Measurements from ENCODE around the gene ARMC2. TPM values are rescaled to one million over a fixed set of nuclear protein-coding genes. Genes with fewer than 3 reads are reported as not detected.
"Not testable (repeated sequence)": the region's sequence is repeated elsewhere in the genome, so short reads cannot be mapped to it uniquely, and the experiment has no call there.

Gene ARMC2
- total RNA-seq (2014; rRNA removed; shearing (Covaris generic); ENCODE audit: low replicate concordance), result 0.96 and 1.8 TPM in 2 replicates

DNA sequence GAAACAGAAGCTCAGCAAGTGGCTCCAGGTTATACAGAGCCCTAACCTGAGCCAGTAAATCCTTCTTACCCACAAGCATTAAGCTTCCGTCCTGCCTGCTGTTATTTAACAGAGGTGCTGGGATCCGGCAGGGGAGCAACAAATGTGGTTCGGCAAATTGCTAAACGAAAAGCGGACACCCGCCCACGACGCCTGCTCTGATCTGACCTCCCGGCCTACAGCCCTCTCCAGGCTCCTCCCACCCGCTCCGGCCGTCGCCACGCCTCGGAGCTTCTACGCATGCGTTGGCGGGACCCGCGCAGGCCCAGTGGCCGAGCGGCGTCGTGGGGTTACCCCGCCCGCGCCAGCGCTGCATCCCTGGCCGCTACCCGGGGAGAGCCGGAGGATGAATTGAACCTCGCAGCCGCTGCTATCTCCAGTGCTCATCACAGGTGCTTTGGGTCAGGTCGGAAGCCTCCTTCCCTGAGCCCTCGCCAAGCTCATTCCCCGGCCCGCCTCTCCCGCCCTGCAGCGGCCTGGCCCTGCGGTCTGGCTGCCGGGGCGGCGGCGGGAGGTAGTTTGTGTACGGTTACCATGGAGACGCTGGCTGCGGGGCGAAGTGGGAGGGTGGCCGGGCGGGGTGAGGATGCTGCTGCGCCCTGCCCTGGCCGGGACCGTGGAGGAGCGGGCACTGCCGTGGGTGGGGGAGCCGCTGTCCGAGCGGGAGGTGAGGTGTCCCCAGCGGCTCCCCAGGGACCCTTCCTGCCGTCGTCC is at the start of gene ARMC2:
Gene ARMC2, plus strand, starts transcription at position 307 of the 753 bp plus-strand sequence. CDS start 5,846 bp downstream, outside the sequence.
- DNase-seq, result peak; percentile 92
- no peaks in the 10 kb centered on the region for H3K36me3 ChIP-seq
- no peaks in the 10 kb centered on the region for H3K27me3 ChIP-seq
- no peaks in the 10 kb centered on the region for H3K9me3 ChIP-seq
- peak within 1 kb of the TSS; percentile 77 for H3K4me3 ChIP-seq

- Histone ChIP-seq H3K36me3 (no peaks in the 10 kb centered on the region), H3K27me3 (no peaks in the 10 kb centered on the region), H3K9me3 (no peaks in the 10 kb centered on the region), H3K4me3 (no peak overlapping the region)
- DNase-seq, result no peak
Observed at GRCh38 chr6:108798670-108799353, 49.4 kb upstream of the ARMC2 start.

- H3K36me3 ChIP-seq, result no peaks in the 10 kb centered on the region
- H3K9me3 ChIP-seq, result no peaks in the 10 kb centered on the region
- DNase-seq, result no peak
- no peaks in the 10 kb centered on the region for H3K27me3 ChIP-seq
- no peak overlapping the region for H3K4me3 ChIP-seq
Observed at GRCh38 chr6:108799354-108799717, 48.9 kb upstream of the ARMC2 start.

DNA sequence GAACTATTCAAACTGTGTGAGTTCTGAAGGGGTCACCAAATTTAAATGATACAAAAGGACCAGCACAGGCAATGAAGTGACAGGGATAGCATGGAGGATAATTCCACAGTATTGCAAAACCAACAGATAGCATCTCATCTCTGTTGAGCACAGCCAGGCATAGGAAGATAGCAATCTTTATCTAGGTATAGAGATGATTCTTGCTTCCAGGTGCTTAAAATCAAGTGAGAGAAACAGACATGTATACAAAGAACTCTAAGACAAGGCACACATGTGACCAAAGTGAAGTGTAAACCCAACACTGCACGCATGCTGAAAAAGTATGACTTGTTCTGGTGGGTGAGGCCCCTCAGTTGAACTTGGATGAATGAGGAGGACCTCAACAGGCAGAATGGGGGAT is 48.4 kb upstream of the ARMC2 start:
- Histone ChIP-seq H3K36me3 (no peaks in the 10 kb centered on the region), H3K27me3 (no peaks in the 10 kb centered on the region), H3K9me3 (no peaks in the 10 kb centered on the region), H3K4me3 (no peak overlapping the region)
- DNase-seq, result no peak

DNA sequence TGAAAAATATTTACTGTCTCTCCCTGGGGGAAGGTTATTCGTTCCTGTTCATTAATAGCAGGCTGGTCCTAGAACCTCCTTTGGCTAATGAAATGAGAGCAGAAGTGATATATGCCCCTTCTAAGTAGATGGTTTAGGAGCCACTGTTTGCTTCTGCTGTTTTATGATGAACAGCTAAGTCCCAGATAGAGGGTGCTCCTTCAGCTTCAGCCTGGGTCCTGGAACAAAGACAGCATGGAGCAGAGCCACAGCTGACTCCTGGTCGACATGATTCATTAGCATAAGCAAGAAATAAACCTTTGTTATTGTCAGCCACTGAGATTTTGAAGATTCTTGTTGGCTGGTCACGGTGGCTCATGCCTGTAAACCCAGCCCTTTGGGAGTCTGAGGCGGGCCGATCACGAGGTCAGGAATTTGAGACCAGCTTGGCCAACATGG is 47.8 kb upstream of the ARMC2 start:
- H3K9me3 ChIP-seq, result no peaks in the 10 kb centered on the region
- H3K27me3 ChIP-seq, result no peaks in the 10 kb centered on the region
- no peaks in the 10 kb centered on the region for H3K36me3 ChIP-seq
- peak; percentile 61 for DNase-seq
- no peak overlapping the region for H3K4me3 ChIP-seq

DNA sequence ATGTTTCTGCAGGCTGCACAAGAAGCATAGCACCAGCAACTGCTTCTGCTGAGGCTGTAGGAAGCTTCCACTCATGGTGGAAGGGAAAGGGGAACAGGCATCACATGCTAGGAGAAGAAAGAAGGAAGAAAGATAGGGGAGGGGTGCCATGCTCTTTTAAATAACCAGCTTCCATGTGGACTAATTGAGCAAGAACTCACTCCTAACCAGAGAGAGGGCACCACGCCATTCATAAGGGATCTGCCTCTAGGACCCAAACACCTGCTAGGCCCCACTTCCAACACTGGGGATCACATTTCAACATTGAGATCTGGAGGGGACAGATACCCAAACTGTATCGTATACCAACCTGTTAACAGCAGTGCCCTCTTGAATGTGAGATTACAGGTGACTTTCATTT is 46.9 kb upstream of the ARMC2 start:
- Histone ChIP-seq H3K4me3 (no peak overlapping the region), H3K27me3 (no peaks in the 10 kb centered on the region), H3K36me3 (no peaks in the 10 kb centered on the region), H3K9me3 (no peaks in the 10 kb centered on the region)
- no peak for DNase-seq

- Histone ChIP-seq H3K27me3 (no peaks in the 10 kb centered on the region), H3K4me3 (no peak overlapping the region), H3K36me3 (no peaks in the 10 kb centered on the region), H3K9me3 (no peaks in the 10 kb centered on the region)
- no peak for DNase-seq
Observed at GRCh38 chr6:108803982-108804490, 44.2 kb upstream of the ARMC2 start.

DNA sequence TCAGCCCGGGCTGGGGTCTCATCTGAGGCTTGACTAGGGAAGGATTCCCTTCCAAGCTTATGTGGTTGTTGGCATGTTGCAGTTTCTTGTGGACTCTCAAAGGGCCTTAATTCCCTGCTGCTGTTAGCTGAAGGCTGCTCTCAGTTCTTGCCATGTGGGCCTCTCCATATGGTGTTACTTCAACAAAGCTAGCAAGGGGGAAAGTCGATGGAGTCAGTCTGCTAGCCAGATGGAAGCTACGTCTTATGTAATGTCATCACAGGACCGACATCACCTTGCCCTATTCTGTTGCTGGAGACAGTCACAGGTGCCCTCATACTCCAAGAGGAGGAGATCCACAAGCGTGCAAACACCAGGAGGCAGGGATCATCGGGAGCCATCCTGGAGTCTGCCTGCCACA is 43.3 kb upstream of the ARMC2 start:
- Histone ChIP-seq H3K36me3 (no peaks in the 10 kb centered on the region), H3K4me3 (no peak overlapping the region), H3K9me3 (no peaks in the 10 kb centered on the region), H3K27me3 (no peaks in the 10 kb centered on the region)
- no peak for DNase-seq

DNA sequence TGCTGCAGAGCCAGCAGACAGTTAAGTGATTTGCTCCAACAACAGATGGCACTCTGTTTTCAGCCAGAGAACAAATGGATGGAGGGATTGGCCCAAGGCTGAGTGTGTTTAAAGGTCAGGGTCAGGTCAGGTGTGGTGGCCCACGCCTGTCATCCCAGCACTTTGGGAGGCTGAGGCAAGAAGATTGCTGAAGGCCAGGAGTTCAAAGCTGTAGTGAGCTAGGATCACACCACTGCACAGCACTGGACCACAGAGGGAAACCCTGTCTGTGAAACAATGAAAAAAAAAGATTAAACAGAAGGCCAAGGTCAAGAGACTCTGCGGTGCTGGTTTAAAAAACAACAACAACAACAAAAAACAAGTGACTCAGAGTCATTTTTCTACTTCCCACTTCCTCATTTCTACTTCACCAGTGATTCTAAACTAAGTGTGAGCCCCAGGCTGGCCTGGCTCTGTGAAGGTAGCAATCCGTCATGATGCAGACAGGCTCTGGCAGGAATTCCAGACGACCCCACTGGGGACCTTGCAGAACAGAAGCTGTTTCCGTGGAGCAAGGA is 42.5 kb upstream of the ARMC2 start:
- H3K4me3 ChIP-seq, result no peak overlapping the region

GRCh38 chr6:108806171-108806570 is 42.1 kb upstream of the ARMC2 start:
- Histone ChIP-seq H3K27me3 (no peaks in the 10 kb centered on the region), H3K4me3 (no peak overlapping the region), H3K36me3 (no peaks in the 10 kb centered on the region), H3K9me3 (no peaks in the 10 kb centered on the region)
- DNase-seq, result no peak

More for the DNA sequence above, 42.5 kb upstream of the ARMC2 start:
- H3K36me3 ChIP-seq, result no peaks in the 10 kb centered on the region
- H3K27me3 ChIP-seq, result no peaks in the 10 kb centered on the region
- no peaks in the 10 kb centered on the region for H3K9me3 ChIP-seq
- DNase-seq, result no peak

GRCh38 chr6:108806665-108807064 is 41.6 kb upstream of the ARMC2 start:
- DNase-seq, result no peak
- no peak overlapping the region for H3K4me3 ChIP-seq
- no peaks in the 10 kb centered on the region for H3K9me3 ChIP-seq
- no peaks in the 10 kb centered on the region for H3K36me3 ChIP-seq
- H3K27me3 ChIP-seq, result no peaks in the 10 kb centered on the region

- H3K36me3 ChIP-seq, result no peaks in the 10 kb centered on the region
- H3K27me3 ChIP-seq, result no peaks in the 10 kb centered on the region
- no peak for DNase-seq
- H3K4me3 ChIP-seq, result no peak overlapping the region
- no peaks in the 10 kb centered on the region for H3K9me3 ChIP-seq
Observed at GRCh38 chr6:108807928-108808327, 40.3 kb upstream of the ARMC2 start.

- H3K36me3 ChIP-seq, result no peaks in the 10 kb centered on the region
- H3K9me3 ChIP-seq, result no peaks in the 10 kb centered on the region
- H3K27me3 ChIP-seq, result no peaks in the 10 kb centered on the region
- no peak for DNase-seq
- H3K4me3 ChIP-seq, result no peak overlapping the region
Observed at GRCh38 chr6:108809211-108809610, 39.0 kb upstream of the ARMC2 start.

DNA sequence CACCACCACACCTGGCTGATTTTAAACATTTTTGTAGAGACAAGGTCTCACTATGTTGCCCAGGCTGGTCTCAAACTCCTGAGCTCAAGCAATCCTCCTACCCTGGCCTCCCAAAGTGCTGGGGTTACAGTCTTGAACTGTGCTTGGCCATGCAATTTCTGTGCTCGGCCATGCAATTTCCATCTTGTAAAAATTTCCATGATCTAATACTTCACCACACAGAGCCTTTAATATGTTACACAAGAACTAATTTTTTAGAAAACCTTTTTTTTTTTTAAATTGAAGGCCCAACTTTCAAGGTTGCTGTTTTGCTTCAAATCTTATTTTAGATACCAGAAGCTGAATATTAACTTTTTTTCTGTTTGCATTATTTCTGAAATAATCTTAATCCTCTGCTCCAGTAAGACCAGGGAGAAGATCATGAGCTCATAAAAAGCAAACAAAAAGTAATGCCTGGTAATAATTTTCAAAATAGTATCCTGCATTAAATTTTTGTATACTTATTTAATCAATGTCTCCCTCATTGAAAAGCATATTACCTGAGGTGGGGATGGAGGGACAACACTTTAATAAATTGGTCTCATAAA is 38.1 kb upstream of the ARMC2 start:
- Histone ChIP-seq H3K36me3 (no peaks in the 10 kb centered on the region), H3K4me3 (no peak overlapping the region), H3K9me3 (no peaks in the 10 kb centered on the region), H3K27me3 (no peaks in the 10 kb centered on the region)
- DNase-seq, result no peak

DNA sequence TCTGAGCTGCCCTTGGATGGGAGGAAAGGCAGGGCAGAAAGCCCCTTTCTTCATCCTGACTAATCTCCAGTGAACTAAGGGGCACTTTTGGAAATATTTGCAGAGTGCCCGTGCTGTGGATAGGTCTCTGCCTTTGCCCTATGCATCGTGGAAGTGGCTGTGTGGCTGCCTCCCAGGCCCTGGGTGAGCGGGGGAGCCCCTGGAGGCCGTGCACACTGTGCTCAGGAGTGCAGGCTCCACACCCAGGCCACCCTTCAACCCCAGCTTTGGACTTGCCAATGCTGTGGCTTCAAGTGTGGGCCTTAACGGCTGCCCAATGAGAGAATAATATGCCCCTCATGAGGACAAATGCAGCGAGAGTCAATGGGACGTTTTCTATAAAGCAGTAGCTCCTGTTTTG is 36.7 kb upstream of the ARMC2 start:
- no peaks in the 10 kb centered on the region for H3K36me3 ChIP-seq
- H3K9me3 ChIP-seq, result no peaks in the 10 kb centered on the region; the same call in 1 of the 2 replicates
- no peaks in the 10 kb centered on the region for H3K27me3 ChIP-seq
- no peak overlapping the region for H3K4me3 ChIP-seq
- DNase-seq, result no peak

DNA sequence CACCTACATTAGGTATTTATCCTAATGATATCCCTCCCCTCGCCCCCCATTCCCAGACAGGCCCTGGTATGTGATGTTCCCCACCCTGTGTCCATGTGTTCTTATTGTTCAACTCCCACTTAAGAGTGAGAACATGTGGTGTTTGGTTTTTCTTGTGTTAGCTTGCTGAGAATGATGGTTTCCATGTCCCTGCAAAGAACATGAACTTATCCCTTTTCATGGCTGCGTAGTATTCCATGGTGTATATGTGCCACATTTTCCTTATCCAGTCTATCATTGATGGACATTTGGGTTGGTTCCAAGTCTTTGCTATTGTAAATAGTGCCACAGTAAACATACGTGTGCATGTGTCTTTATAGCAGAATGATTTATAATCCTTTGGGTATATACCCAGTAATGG is 35.0 kb upstream of the ARMC2 start:
- H3K27me3 ChIP-seq, H3K9me3 ChIP-seq, DNase-seq, H3K36me3 ChIP-seq, H3K4me3 ChIP-seq: not testable (repeated sequence)

- H3K9me3 ChIP-seq, DNase-seq, H3K4me3 ChIP-seq, H3K27me3 ChIP-seq, H3K36me3 ChIP-seq: not testable (repeated sequence)
Observed at GRCh38 chr6:108817276-108817675, 30.9 kb upstream of the ARMC2 start.

Measured in MG63 (cell line).